GM21717 (cell line): ENCODE data around the gene LYRM2.

Source experiments
- ATAC-seq: cut with Tn5 transposase; IDR thresholded peaks from one replicate; pipeline ENCODE4 v1.9.1; 2021; ENCODE audit warnings: mild to moderate bottlenecking, moderate library complexity; ENCODE audit not compliant: unreplicated experiment

Gene LYRM2

DNA sequence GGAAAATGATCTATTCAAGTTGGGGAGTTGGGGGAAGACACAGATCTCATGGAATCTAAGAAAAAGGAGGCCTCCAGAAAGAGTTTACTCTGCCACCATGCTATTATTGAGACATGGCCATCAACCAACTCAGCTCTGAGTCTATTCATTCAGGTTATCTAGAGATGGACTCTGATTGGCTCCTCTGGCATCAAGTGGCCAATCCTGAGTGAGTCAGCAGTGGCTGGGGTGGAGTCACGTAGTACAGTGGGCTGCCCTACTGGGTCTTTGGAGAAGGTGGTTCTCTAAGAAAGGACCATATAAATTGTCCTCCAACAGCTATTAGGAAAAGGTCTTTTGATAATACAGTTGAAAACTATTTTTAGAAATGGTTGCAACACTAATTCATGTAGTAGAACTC, 42.1 kb downstream of the LYRM2 start:
- no peak for ATAC-seq

DNA sequence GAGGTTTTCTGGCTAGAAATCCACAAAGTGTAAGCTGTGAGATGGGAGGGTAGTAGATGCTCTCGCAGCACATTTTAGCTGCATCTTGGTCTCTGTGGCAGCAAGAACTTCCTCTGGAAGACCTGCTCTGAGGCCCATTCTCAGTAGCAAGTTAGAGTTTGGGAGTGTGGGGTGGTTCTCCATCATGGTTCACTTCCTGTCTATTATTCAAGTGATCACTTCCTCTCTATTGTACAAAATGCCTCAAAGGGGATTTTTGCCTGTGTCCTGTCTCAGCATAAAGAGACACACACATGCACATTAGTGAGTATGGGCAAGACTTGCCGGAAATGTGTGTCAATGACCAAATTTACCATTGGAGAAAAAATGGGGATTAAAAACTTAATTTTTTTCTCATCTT, 42.5 kb downstream of the LYRM2 start:
- ATAC-seq = peak; percentile 92

DNA sequence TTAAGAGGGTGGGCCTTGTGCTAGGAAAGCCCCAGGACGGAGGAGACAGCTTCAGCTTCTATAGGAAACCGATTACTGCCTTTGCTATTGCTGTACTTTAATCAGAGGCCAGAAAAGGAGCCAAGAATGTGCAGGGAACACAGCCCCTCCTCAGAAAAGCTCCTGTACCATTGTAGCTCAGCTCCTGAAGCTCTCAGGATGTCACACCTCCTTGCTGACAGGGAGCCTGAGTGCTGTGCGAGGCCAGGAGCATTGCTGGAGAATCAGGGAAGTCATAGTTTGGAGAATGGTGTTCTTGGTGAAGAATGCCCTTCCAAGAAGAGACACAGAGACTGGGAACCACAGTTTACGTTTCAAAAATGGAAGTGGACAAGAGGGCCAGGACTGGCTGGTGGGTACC, 46.8 kb downstream of the LYRM2 start:
- ATAC-seq = no peak

DNA sequence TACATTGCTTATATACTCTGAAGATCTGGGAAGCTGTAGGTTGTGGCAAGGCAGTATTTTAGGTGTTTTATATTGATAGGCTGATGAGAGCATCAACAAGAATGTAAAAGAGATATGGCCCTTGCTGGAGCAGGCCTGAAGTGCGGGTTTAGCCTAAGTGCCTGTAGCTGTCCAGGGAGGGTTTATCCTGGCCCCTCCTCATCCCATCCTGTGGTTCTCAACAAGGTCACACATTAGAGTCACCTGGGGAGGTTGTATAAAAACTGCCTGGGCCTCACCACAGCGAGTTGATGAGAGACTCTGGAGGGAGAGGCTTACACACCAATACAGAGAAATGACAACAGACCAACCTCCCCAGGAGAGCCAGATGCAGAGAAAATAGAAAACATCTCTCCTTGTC, 48.4 kb downstream of the LYRM2 start:
- no peak for ATAC-seq

DNA sequence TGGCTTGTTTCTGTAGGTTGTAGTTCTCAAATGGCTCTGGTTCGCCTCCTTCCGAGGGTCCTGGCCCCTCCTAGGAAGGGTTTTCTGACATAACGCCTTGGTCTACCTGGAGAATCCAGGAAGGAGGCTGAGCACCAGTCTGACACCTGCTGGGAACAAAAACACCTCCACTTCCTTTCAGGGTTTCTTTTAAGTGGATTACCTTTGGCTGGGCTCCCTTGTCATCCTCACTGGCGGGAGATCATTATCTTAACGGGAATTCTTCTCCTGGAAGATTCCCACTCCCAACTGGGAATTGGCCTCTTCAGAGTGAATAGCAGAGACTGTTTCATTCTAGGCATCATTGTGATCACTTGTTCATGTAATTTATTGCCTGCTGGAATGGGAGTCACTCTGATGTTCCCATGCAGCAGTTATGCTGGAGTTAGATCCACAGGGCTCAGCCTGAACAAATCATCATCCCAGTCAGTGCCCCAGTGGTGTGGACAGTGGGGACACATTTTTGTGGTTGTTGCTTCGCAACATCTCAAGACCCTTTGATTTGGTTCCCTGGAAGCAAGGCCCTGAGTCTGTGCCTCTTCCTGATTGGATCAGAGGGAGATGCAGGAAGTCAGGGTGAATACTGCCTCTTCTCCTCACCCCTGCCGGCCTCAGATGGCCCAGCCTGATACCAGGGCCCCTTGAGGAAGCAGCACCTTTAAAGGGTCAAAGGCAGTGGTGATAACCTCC, 49.1 kb downstream of the LYRM2 start:
- ATAC-seq = no peak

DNA sequence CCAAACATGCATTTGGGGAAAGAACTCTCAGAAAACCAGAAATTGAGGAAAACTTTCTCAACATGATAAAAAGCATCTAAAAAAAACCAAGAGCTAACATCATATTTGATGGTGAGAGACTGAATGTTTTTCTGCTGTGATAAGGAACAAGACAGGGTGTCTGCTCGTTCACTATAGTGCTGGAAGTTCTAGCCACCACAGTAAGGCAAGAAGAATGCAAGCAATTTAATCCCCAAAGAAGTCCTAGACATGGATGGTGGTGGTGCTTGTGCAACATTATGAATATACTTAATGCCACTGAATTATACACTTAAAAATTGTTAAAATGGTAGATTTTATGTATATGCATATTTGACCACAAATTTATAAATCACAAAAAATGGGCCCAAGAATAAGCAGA, 53.4 kb downstream of the LYRM2 start:
- no peak for ATAC-seq

DNA sequence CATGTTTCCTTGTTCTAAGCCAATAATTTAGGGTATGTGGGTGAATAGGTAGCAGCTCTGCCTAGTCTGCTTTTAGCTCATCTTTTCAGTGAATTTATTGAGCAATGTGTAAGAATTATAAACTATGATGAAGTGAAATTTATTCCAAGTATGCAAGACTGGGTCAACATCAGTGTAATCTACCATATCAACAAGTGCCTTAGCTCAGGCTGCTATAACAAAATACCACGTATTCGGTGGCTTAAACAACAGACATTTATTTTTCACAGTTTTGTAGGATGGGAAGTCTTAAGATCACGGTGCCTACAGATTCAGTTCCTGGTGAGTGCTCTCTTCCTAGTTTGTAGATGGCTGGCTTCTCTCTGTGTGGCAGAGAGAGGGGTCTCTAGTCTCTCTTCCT, 54.0 kb downstream of the LYRM2 start:
- no peak for ATAC-seq

DNA sequence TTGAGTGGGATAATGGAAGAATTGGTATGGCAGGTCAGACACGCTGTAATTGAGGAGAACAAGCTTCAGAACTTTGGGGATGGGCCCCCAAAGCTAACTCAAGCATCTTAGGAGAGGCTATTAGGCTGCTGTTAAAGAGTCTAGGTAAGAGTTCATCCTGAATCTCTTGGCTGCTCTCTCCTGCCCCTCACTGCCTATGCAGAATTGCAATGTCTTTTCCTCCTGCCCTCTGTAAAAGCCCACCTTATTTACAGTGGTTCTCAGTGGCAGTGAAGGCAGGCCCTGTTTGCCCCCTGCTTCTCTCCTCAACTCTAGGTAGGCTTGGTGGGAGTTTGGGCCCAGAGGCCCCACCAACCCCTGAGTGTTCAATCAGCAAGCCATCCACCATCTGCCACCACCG, 55.0 kb downstream of the LYRM2 start:
- ATAC-seq = no peak

DNA sequence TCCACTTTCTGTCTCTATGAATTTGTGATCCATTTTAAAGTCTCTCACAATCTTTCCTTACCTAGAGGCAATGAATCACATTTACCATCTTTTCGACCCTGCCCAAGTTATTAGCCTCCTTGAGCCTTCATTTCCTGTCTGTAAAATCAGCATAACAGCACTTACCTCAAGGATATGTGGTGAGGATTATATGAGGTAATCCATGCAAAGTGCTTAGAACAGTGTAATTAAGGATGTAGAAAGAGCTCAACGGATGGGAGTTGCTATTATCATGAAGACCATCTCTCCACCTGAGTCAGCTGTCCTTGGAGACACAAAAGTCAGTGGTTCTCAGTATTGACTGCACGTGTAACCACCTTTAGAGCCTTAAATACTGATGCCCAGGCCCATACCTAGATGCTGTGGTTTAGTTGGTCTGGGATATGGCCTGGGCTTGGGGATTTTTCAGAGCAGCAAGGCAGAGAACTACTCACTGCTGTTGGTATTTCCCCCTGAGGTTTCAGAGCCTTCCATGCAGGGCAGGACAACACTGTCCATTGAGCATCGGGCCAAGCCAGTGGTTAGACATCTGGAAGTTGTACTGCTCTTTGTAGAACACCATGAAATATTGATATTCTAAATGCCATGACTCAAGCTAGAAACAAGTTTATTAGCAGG, 55.8 kb downstream of the LYRM2 start:
- no peak for ATAC-seq

DNA sequence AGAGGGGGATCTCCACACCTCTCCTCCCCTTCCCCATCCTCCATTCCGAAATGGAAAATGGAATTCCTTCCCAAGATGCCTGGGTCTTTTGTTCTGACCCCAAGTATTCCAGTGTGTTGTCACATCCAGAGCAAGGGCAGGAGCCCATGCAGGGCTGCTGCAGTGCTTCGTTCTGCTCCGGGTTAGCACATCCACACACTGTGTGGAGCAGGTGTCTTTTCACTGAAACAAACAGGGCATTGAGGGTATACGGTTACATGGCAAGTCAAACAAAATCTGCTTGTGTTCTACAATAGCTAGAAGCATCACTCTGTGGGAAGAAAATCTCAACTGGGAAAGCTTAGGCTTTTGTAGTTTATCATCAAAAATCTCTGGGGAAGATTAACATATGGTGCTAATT, 56.9 kb downstream of the LYRM2 start:
- ATAC-seq = no peak

DNA sequence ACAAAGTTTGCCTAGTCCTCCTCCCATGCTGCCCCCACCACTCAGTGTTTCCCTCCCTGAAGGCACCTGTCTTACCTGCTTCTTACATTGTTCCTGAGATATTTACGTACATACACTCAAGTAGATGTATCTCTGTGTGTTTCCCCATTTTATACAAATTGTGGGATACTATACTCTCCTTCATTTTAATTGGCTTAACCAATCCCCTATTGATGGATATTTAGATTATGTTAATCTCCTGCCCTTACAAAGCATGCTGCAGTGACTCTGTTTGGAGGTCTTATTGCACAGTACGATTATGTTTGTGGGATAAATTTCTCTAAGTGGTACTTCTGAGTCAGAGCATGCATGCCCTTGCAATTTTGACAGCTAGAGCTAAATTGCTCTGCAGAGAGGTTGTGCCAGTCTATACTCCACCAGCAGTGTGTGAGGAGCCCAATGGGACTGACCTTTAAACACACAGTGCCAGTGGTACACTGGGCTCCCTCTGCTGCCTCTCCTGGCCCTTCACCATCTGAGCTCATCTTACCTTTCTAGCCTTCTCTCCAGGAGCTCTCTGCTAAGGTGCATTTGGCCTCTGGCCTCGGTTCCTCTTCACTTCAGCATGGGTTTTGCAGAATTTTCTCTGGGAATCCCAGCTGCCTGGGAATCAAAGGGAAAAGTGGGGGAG, 57.4 kb downstream of the LYRM2 start:
- ATAC-seq = no peak

DNA sequence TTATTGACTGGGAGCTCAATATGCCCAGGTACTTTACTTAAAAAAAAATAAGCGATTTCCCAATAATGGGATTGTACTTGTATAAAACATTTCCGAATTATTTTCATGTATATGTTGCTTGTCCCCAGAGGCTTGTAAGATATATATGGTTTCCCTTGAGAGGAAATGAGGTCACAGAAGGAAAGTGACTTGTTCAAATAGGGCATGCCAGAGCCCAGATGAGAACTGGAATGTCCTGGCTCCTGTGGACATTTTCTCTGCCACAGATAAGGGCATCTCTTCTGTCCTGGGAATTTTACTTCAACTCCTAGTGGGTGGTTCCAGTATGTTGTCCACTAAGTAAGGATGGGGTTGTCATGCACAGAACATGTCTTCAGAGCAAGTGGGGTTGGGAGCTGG, 63.0 kb downstream of the LYRM2 start:
- no peak for ATAC-seq

DNA sequence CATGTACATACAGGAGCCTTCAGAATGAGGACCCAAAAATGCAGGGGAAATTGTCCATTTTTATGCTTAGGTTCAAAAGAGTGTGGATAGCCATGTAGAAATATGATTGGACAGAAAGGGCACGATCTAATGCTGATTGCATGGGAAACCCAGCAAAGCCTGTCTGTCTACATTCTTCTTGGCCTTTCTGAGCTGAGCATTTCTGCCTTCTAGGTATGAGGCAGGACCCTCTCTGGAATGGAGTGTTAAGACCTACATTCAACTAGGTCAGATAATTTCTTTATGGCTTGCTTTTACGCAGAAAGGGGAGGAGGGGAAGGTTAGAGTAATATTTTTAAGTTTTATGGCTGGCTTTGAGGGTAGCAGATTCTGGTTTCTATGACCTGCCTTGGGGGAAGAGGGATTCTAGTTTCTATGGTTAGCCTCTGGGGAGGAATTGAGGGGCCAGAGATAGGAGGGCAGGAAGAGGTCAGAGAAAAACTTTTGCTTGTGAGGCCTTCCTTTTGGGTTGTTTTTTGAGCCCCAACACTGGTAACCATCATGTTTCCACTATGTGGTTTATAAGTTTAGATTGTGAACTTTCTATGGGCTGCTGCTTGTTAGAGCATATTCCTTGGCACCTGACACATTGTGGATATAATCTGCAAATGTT, 63.5 kb downstream of the LYRM2 start:
- ATAC-seq = no peak

DNA sequence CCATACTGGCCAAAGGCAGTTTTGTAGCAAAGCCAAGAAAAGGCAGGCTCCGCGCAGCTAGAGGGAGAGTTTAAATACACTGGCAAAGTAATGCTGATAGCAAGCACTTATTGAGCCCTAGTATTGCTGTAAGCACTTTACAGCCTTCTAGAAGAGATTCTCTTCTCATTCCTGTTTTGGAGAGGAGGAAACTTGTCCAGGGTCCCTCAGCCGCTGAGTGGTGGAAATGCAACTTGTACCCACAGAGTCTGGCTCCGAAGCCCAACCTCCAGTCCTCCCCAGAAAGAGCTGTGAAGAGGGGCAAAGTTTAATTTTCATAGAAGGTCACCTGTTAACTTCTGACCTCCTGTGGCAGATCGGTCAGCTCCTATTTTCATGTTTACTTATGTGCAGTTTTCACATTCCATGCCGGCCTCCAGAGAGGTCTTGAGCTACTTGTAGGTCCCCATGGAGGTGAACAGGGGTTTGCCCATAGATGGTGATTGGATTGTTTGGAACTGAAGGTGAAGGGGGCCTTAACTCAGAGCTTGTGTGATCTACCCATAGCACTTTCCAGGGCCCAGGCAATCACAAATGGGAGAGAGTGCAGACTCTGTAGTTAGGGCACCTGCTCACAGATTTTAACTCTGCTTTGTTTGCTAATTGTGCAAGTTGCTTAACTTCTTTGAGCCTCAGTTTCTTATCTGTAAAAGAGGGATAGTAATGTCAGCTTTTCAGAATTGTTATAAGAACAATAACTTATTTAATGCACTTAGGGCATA, 70.7 kb downstream of the LYRM2 start:
- ATAC-seq = no peak

DNA sequence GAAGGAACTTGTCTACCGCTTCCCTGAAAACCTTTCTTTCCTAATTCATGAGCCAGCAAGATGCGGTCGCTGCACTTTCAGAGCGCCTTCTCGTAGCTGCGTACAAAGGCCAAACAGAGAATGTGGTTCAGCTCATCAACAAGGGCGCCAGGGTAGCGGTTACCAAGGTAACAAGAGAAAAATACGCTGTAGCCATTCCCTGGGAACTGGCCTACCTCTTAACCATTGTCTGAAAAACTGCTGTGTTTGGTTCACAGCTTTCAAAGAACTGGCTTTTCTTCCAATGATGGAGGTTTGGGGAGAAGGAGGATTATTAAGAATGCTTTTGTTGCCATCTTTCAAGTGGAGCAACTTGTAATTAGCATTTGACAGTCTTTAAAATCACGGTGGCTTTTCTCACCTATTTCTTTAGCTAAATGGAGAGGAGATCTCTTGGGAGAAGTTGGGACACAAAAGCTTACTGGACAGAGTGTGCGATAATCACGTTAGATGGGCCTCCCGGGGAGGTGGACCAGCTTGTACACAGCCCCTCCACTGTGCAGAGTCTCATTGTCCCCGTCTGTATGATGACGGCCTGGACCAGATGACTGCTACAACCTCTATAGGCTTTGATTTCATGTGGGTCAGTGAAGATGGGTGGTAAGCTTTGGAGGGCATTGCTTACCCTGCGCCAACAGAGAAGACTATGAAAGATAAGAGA, 71.5 kb downstream of the LYRM2 start:
- no peak for ATAC-seq

DNA sequence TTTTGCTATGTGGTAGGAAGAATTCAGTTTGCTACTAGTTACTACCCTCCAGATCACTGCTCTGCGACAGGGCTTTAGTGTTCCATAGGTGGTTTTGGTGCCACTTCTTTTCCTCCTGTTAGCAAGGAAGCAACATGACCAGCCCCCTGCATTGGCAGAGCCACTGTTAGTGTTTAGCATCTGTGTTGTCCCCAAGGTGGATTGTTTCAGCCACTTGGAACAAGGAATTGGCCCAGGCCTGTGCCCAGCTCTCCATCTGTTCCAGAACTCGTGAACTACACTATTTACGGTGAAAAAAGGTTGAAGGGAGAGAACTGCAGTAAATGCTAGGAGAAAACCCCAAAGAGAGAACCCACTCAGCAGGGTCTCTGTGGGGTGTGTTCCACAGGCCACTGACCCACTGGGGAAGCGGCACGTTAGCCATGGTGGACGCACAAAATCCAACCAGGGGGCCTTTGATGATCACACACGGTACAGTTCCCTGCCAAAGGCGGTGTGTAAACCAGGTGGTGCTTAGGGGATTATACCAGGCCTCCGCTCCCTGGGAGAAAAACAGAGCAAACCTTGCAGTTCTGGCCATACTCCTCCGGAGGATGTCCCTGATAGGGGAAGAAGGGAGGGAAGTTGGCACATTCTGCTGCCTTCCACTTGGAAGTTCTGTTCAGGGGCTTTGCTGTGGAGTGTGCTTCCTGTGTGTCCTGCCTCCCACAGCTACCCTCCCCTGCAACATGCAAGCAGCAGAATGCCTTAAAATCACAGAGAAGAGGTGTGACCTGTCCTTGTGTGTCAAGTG, 72.3 kb downstream of the LYRM2 start:
- no peak for ATAC-seq

DNA sequence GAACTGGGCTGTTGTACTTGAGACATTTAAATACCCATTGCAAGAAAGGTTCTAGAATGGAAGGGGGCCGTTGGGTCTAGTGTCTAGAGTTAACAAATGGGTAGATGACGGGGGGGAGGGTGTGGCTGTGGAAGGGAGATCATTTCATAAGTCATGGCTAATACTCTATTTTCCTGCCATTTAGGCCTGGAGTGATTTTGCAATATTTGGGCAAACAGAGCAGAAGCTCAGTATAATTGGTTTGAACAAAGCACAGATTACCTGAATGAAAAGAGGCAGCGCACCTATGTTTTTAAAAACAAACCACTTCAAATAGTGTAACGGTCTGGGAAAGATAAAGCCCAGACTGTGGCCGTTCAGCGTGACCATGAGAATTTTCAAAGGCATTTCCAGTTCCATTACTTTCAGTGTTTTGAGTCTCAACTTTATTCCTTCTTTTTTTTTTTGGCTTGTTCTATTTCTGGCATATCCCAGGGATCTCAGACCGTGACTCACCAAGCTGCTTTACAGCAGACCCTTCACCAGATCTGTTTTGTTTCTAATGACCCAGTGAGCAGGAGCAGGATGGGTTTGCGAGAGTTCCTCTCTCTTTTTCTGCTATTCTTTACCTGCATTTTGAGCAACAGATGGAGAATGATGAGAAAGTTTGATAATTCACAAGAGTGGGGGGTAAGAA, 73.7 kb downstream of the LYRM2 start:
- no peak for ATAC-seq

DNA sequence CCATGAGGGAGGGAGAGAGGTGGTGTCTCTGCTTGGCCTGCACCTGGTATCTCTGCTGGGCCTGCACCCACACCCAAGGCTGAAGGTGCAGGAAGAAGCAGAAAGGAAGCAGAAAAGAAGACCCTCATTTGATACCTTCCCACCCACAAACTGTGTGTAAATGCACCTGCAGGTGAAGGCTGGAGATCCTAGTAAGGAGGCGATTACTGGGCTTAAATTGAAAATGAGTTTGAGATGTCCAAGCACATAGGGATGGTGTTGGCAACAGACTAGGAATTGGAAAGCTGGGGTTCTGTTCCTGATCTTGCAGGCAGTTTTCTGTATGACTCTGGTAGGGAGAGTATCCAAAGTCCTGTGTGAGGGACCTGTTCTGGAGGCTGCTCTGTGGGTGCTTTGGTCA, 74.7 kb downstream of the LYRM2 start:
- ATAC-seq = no peak
